ENCODE results near the gene TMEFF1.

Gene TMEFF1

DNA sequence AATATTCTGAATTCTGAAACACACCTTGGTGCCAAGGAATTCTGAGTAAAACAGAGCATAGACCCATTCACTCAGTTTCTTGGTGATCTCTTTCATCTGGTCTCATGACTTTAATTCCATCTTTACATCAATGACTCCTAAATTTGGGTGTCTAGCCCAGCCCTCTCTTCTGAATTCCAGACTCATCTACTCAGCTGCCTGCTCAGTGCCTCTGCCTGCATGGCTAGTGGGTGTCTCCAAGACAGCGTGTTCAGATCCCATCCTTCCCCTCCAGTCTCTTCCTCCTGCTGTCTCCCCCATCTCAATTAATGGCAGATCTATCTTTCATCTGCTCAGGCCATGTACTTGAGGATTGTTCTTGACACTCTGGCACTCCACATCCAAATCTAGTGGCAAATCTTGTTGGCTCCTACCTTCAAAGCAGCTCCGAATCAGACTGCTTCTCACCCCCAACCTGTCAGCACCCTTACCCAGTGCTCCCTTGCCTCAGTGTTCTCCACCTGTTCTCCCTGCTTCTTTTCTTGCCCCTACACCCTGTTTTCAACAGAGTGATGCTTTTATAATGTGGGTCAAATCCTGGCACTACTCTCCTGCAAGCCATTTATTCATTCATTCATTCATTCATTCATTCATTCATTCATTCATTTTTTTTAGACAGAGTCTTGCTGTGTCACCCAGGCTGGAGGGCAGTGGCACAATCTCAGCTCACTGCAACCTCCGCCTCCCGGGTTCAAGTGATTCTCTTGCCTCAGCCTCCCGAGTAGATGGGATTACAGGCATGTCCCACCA is 110.3 kb downstream of the TMEFF1 start:
- TF ChIP-seq, protein P1, sequence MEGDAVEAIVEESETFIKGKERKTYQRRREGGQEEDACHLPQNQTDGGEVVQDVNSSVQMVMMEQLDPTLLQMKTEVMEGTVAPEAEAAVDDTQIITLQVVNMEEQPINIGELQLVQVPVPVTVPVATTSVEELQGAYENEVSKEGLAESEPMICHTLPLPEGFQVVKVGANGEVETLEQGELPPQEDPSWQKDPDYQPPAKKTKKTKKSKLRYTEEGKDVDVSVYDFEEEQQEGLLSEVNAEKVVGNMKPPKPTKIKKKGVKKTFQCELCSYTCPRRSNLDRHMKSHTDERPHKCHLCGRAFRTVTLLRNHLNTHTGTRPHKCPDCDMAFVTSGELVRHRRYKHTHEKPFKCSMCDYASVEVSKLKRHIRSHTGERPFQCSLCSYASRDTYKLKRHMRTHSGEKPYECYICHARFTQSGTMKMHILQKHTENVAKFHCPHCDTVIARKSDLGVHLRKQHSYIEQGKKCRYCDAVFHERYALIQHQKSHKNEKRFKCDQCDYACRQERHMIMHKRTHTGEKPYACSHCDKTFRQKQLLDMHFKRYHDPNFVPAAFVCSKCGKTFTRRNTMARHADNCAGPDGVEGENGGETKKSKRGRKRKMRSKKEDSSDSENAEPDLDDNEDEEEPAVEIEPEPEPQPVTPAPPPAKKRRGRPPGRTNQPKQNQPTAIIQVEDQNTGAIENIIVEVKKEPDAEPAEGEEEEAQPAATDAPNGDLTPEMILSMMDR (IDR thresholded peaks at IDR 0.05; ENCODE audit: control insufficient read depth, insufficient read depth, low read depth, low read length, missing control alignments), result no peak
- no peak overlapping the region for H3K4me3 ChIP-seq (ENCODE audit: control insufficient read depth, low read depth, low read length)
- DNase-seq (ENCODE audit: low read depth), result no peak

DNA sequence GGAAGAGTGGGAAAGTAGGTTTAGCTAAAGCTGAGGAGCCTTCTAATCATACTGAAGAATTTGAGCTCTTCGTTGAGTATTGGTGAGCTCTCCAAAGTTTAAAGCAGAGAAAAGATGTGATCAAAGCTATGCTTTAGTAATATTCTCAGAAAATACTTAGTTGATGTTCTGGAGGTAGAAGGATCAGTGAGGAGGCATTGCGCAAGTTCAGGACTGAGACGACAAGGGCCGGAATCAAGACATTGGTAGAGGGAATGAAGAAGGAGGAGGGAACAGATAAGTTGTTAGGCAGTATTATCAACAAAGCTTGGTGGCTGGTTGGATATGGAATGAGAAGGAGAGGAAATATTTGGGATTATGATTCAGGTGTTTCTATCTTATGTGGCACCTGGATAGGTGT is 112.0 kb downstream of the TMEFF1 start:
- DNase-seq (ENCODE audit: low read depth), result no peak
- TF ChIP-seq, protein P1 (IDR thresholded peaks at IDR 0.05; ENCODE audit: control insufficient read depth, insufficient read depth, low read depth, low read length, missing control alignments), result no peak
- no peak overlapping the region for H3K4me3 ChIP-seq (ENCODE audit: control insufficient read depth, low read depth, low read length)

DNA sequence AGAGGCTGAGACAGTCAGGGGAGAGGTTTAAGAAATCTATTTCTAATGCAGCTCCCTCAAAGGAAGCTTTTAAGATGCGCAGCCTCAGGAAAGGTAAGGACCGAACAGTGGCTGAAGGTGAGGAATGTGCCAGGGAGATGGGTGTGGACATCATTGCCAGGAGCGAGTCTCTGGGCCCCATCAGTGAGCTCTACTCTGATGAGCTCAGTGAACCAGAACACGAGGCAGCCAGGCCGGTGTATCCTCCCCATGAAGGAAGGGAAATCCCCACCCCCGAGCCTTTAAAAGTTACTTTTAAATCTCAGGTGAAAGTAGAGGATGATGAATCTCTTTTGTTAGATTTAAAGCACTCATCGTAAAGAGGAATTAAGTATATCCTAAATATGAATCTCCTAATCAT is 113.1 kb downstream of the TMEFF1 start:
- no peak overlapping the region for H3K4me3 ChIP-seq (ENCODE audit: control insufficient read depth, low read depth, low read length)
- DNase-seq (ENCODE audit: low read depth), result no peak
- TF ChIP-seq, protein P1 (IDR thresholded peaks at IDR 0.05; ENCODE audit: control insufficient read depth, insufficient read depth, low read depth, low read length, missing control alignments), result no peak

DNA sequence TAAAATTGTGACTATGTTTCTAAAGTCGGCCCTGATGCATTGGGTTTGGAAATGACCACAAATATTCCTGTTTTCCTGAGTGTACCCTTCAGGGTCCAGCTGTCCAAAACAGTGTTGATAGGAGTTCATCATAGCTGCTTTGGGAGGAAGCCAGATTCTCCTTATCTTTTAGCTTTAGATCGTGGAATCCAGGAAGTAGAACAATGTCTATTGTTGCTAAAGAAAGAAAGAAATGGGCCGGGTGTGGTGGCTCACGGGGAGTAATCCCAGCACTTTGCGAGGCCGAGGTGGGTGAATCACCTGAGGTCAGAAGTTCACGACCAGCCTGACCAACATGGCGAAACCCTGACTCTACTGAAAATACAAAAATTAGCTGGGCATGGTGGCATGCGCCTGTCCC is 114.4 kb downstream of the TMEFF1 start:
- DNase-seq (ENCODE audit: low read depth), result no peak
- TF ChIP-seq, protein P1 (IDR thresholded peaks at IDR 0.05; ENCODE audit: control insufficient read depth, insufficient read depth, low read depth, low read length, missing control alignments), result no peak

DNA sequence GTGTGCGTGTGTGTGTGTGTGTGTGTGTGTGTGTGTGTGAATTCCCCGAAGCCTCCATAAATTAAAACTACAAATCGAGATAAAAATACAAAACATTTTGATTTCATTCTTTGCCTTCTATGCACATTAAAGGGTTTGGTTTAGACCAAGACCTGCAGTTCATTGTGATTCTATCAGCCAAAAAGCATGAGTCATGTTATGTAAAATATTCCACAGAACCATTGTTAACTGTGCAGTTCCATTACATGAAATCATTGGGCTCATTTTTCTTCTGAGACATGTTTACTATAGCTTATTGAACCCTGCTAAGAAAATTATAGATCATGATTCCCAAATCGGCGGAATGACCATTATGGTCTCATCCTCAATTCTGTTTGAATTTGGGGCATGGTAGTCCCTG is 116.6 kb downstream of the TMEFF1 start:
- H3K4me3 ChIP-seq (ENCODE audit: control insufficient read depth, low read depth, low read length), result no peak overlapping the region
- TF ChIP-seq, protein P1 (IDR thresholded peaks at IDR 0.05; ENCODE audit: control insufficient read depth, insufficient read depth, low read depth, low read length, missing control alignments), result no peak
- no peak for DNase-seq (ENCODE audit: low read depth)

More for the DNA sequence above, 114.4 kb downstream of the TMEFF1 start:
- H3K4me3 ChIP-seq (ENCODE audit: control insufficient read depth, low read depth, low read length), result no peak overlapping the region

DNA sequence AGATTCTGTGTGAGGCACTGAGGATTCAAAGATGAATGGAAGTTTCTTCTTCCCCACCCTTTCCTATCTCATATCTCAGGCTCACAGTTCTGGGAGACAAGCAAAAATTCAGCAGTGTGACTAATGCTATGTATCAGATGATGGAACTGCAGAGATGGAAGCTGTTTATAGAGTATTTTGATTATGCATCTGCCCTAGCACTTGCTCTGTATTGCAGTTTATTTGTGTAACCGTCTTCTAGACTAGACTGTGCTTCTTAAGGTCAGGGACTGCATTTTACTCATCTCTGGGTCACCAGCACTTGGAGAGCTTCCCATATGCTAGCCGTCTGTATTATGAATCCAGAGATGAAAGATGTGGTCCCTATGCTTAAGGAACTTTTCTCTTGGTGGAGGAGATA is 117.5 kb downstream of the TMEFF1 start:
- H3K4me3 ChIP-seq (ENCODE audit: control insufficient read depth, low read depth, low read length), result no peak overlapping the region
- TF ChIP-seq, protein P1 (IDR thresholded peaks at IDR 0.05; ENCODE audit: control insufficient read depth, insufficient read depth, low read depth, low read length, missing control alignments), result no peak
- DNase-seq (ENCODE audit: low read depth), result peak; percentile 48
